ENCODE data around the gene SREBF1. TPM values are rescaled to one million over a fixed set of nuclear protein-coding genes. Genes with fewer than 3 reads are reported as not detected.

Gene SREBF1
- total RNA-seq, result 100 to 1,000 TPM; 118 to 226 (median 185) TPM

DNA sequence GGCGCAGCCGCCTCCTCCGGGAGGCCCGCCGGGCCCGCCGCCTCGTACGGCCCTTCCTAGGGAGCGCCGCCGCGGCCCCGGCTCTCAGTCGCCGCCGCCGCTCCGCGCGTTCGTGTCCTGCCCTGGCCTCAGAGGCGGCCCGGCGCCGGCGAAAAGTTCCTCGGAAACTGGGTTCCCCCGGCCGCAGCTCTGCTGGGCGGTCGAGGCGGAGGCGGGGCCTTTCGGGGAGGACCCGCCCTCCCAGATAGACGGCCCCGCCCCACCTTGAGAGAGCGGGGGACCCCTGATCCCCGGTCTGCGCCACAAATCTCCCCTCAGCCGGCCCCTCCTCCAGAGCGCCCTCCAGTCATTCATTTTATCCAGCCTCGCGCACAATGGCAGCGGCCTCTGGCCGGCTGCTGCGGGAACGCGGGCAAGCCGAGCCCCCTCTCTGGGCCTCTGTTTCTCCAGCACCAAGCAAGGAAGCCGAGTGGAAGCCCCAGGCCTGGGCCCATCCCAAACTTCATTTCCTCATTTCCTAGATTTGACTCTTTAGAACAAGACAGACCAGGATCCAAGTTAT, at the start of gene SREBF1:
SREBF1 (minus strand) TSS at position 169 of the 562 bp plus-strand sequence. CDS start 169 bp downstream, outside the sequence.
- DNase-seq, result peak; percentile 77 to 84 (median 81)
- Histone ChIP-seq H3K36me3 (peaks cover 0 to 5% (median 0%) of the 10 kb centered on the region in 3 donors), H3K27ac (peak within 1 kb of the TSS; percentile 95 to 100 (median 99)), H3K4me3 (peak within 1 kb of the TSS; percentile 82 to 97 (median 90)), H3K4me1 (peaks cover 20 to 66% (median 35%) of the 10 kb centered on the region in 4 donors), H3K27me3 (no peaks in the 10 kb centered on the region), H3K9me3 (no peaks in the 10 kb centered on the region)
- TF ChIP-seq, protein P1, sequence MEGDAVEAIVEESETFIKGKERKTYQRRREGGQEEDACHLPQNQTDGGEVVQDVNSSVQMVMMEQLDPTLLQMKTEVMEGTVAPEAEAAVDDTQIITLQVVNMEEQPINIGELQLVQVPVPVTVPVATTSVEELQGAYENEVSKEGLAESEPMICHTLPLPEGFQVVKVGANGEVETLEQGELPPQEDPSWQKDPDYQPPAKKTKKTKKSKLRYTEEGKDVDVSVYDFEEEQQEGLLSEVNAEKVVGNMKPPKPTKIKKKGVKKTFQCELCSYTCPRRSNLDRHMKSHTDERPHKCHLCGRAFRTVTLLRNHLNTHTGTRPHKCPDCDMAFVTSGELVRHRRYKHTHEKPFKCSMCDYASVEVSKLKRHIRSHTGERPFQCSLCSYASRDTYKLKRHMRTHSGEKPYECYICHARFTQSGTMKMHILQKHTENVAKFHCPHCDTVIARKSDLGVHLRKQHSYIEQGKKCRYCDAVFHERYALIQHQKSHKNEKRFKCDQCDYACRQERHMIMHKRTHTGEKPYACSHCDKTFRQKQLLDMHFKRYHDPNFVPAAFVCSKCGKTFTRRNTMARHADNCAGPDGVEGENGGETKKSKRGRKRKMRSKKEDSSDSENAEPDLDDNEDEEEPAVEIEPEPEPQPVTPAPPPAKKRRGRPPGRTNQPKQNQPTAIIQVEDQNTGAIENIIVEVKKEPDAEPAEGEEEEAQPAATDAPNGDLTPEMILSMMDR (IDR thresholded peaks at IDR 0.05), result no peak
- no peak for TF ChIP-seq POLR2A (IDR thresholded peaks at IDR 0.05)

DNA sequence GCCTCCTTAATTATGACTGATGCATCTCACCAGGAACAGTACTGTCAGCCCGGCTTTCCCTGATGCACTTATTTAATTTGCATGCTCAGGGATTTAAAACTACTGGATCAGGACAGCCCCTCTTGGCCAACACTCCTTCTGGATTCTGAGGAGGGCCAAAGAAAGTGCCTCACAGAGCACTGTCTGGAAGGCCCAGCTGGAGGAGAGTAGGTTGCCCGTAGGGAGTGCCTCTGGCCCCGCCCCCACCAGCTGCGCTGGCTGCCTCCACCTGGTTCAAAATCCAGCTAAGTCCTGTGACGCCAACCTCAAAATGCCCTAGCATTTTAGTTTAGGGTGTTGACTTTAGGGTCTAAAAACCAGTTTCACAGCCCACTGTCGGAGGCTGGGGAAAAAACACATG, 49.4 kb upstream of the SREBF1 start:
- Histone ChIP-seq H3K4me1 (no peaks in the 10 kb centered on the region), H3K4me3 (no peak overlapping the region), H3K27me3 (no peaks in the 10 kb centered on the region), H3K36me3 (peaks cover 0 to 39% (median 0%) of the 10 kb centered on the region in 3 donors), H3K9me3 (no peaks in the 10 kb centered on the region), H3K27ac (no peak overlapping the region)
- TF ChIP-seq POLR2A (IDR thresholded peaks at IDR 0.05), result no peak
- TF ChIP-seq, protein P1 (IDR thresholded peaks at IDR 0.05), result no peak
- DNase-seq, result peak in 2 of 3 donors; percentile 55 to 70

DNA sequence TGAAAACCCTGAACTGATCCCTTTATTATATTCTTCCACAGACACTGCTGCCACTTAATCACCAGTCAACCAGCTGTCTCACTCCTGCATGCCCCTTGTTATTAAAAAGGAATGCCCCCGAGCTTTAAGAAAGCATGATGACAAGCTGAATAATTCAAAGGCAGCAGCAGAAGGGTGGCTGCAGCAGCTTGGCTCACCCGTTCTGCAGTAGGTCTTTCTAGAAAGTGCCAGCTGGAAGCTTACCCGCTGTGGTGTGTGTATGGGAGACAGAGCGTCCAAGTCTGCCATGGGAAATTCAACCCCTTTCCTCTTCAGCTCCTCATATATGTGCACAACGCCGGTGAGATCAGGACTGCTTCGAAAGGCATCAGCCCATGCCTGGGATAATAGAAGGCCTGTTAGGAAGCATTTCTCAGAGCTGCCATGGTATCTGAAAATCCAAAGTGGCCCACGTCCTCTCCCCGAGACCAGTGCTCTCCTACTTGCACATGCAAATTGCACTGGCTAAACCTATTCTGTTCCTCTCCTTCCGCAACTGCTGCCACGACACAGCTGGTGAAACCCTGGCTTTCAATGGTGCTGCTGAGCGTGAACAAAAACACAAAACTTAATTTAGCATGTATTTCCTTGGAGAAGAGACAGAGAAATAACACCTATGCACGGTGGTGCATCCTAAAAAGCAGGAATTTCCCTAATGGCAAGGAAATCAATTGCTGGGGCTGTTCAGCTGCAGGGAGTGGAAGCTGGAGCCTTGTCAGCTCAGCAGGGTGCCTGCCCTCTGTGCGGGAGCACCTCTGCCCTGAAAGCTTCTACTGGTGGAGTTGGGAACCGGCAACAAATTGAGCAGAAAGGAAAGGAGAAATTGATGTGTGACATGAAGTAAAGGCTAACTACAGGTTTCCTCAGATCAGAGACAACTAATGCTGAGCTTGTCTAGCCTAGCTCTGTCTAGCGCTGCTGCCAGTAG, 47.9 kb upstream of the SREBF1 start:
- DNase-seq, result no peak
- H3K4me1 ChIP-seq, result no peaks in the 10 kb centered on the region
- H3K9me3 ChIP-seq, result no peaks in the 10 kb centered on the region
- peaks cover 0 to 54% (median 0%) of the 10 kb centered on the region in 3 donors for H3K36me3 ChIP-seq
- TF ChIP-seq, protein P1 (IDR thresholded peaks at IDR 0.05), result no peak
- no peak for TF ChIP-seq POLR2A (IDR thresholded peaks at IDR 0.05)
- no peak overlapping the region for H3K4me3 ChIP-seq
- no peak overlapping the region for H3K27ac ChIP-seq
- no peaks in the 10 kb centered on the region for H3K27me3 ChIP-seq

DNA sequence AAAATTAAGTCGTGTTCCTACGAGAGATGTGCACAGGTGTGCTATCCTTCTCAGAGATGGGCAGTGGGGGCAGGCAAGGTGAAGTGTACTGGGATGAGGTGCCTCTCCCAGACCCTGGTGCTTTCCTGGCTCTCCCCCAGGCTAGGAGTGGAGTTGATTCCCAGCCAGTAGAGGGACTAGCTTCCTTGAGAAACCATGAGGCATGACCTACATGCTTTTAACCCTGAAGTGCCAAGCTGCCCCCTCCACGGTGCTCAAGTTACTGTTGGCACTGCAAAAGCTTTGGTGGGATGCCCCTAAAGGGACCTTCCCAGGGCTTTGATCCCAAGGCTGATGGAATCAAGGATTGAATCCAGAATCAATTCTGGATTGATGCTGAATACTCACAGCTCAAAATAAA, 47.0 kb upstream of the SREBF1 start:
- Histone ChIP-seq H3K4me3 (no peak overlapping the region), H3K27me3 (no peaks in the 10 kb centered on the region), H3K9me3 (no peaks in the 10 kb centered on the region), H3K36me3 (peaks cover 0 to 63% (median 0%) of the 10 kb centered on the region in 3 donors), H3K4me1 (peaks cover 0 to 2% (median 0%) of the 10 kb centered on the region in 4 donors), H3K27ac (no peak overlapping the region)
- TF ChIP-seq POLR2A (IDR thresholded peaks at IDR 0.05), result no peak
- TF ChIP-seq, protein P1 (IDR thresholded peaks at IDR 0.05), result no peak
- no peak for DNase-seq

DNA sequence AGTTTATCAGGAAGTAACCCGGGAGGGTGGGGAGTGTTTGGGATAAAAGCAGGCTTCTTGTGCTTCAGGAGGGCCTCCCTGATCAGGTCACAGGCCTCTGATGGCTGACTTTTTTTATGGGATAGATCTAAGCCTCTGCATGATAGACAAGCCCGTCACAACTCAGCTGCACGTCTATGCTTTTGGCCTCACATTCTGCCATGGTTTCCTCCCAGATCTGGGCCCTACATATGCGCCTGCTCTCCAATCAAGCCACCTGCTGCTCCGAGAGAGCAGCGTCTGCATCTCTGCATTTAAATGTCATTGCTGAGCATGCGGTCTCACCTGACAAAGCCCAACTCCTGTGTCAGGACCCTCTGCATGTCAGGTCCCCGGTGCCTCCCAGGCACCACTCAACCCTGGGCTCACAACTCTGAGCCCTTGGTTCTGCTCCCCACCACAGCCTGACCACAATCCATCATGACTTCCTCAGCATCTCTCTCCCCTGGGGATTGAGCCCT, 45.3 kb upstream of the SREBF1 start:
- Histone ChIP-seq H3K27me3 (no peaks in the 10 kb centered on the region), H3K9me3 (no peaks in the 10 kb centered on the region), H3K36me3 (peaks cover 0 to 77% (median 5%) of the 10 kb centered on the region in 3 donors), H3K27ac (no peak overlapping the region), H3K4me1 (peaks cover 0 to 16% (median 0%) of the 10 kb centered on the region in 4 donors), H3K4me3 (no peak overlapping the region)
- TF ChIP-seq POLR2A (IDR thresholded peaks at IDR 0.05), result no peak
- TF ChIP-seq, protein P1 (IDR thresholded peaks at IDR 0.05), result no peak
- DNase-seq, result no peak
